Endothelial cell of umbilical vein (primary cell): ENCODE data around the gene MACROD2. TPM values are rescaled to one million over a fixed set of nuclear protein-coding genes. Genes with fewer than 3 reads are reported as not detected.

Experiments
- BruUV-seq: library from RNA; stranded (reverse); fragments of 400-500 nt; replicated peaks from 2 replicates; lab custom pipeline; 2021; lab: Mats Ljungman, UMichigan
- CTCF ChIA-PET: fragments of 300-600, 350-600 bp; sonication (Branson Sonifier 250); formaldehyde crosslinking; loops from one replicate; lab custom pipeline; 2021; ENCODE audit warnings: antibody characterized with exemption, inconsistent platforms; lab: Charles Lee
- POLR2A ChIA-PET: fragments of 300-600, 350-600 bp; sonication (Branson Sonifier 250); formaldehyde crosslinking; loops from one replicate; lab custom pipeline; 2021; ENCODE audit warnings: antibody characterized with exemption, inconsistent platforms; lab: Charles Lee
- DNase-seq: peaks from one replicate; pipeline ENCODE4 v3.0.0-alpha.2; 2011; ENCODE audit warnings: low read depth, low spot score
- FAIRE-seq: peaks from 2 replicates; lab custom pipeline; 2011; peaks lifted over from hg19 to GRCh38; lab: Jason Lieb, UNC
- H2AFZ ChIP-seq: 2 replicates; pipeline ENCODE4 v1.6.0; 2012; ENCODE audit warnings: low read depth, low read length, control low read depth, inconsistent platforms
- H3K27ac ChIP-seq: 2 replicates; pipeline ENCODE4 v1.5.1; 2011; ENCODE audit warnings: low read depth, mild to moderate bottlenecking, control low read depth, low read length, moderate library complexity; ENCODE audit not compliant: insufficient read depth
- H3K27me3 ChIP-seq, 2 experiments: 2 replicates each; pipeline versions ENCODE4 v1.6.0 to v1.6.1; 2011; ENCODE audit warnings: low read length in 2 of 2, mixed read lengths in 1 of 2; ENCODE audit not compliant: control insufficient read depth in 2 of 2, insufficient read depth in 2 of 2
- H3K36me3 ChIP-seq, 2 experiments: 2 replicates in 1 of 2; 3 replicates in 1 of 2; pipeline ENCODE4 v1.5.1; 2011; ENCODE audit warnings: low read length in 2 of 2, mild to moderate bottlenecking in 1 of 2, moderate library complexity in 1 of 2; ENCODE audit not compliant: control insufficient read depth in 2 of 2, insufficient read depth in 2 of 2; ENCODE audit errors: extremely low read depth in 1 of 2
- H3K4me1 ChIP-seq: 3 replicates; pipeline ENCODE4 v1.5.1; 2011; ENCODE audit warnings: mild to moderate bottlenecking, low read length; ENCODE audit not compliant: control insufficient read depth, insufficient read depth; ENCODE audit errors: extremely low read depth
- H3K4me2 ChIP-seq: 2 replicates; pipeline ENCODE4 v1.6.1; 2011; ENCODE audit warnings: low read length, control low read depth, mixed read lengths; ENCODE audit not compliant: insufficient read depth
- H3K4me3 ChIP-seq, 3 experiments: fragments of 200-600 bp in 1 of 3; sonication (generic), shearing (Covaris generic) in 1 of 3; replicated peaks in 1 of 3; 2 replicates each; pipeline ENCODE4 v1.5.1; 2011 to 2016; ENCODE audit warnings: control low read depth in 3 of 3, low read length in 3 of 3, mild to moderate bottlenecking in 2 of 3, inconsistent platforms in 1 of 3, low read depth in 1 of 3, moderate library complexity in 1 of 3; ENCODE audit not compliant: insufficient read depth in 1 of 3
- H3K79me2 ChIP-seq: 2 replicates; pipeline ENCODE4 v1.6.0; 2012; ENCODE audit warnings: low read length, inconsistent platforms; ENCODE audit not compliant: control insufficient read depth, insufficient read depth
- H3K9ac ChIP-seq: replicated peaks from 2 replicates; pipeline ENCODE3; 2011; ENCODE audit warnings: low read length, control low read depth; ENCODE audit not compliant: insufficient read depth; ENCODE audit errors: extremely low read depth
- H3K9me1 ChIP-seq: replicated peaks from 3 replicates; pipeline ENCODE4 v1.6.0; 2011; ENCODE audit warnings: mild to moderate bottlenecking, low read length; ENCODE audit not compliant: control insufficient read depth, insufficient read depth; ENCODE audit errors: extremely low read depth
- H3K9me3 ChIP-seq: replicated peaks from 2 replicates; pipeline ENCODE4 v1.5.1; 2012; ENCODE audit warnings: low read length, inconsistent platforms; ENCODE audit not compliant: control insufficient read depth, insufficient read depth
- H4K20me1 ChIP-seq: replicated peaks from 2 replicates; pipeline ENCODE3; 2011; ENCODE audit warnings: mild to moderate bottlenecking, low read length; ENCODE audit not compliant: control insufficient read depth, insufficient read depth; ENCODE audit errors: extremely low read depth
- EZH2 ChIP-seq: IDR thresholded peaks from 2 replicates; pipeline ENCODE4 v1.6.1; 2012; ENCODE audit warnings: borderline replicate concordance, low read depth, mild to moderate bottlenecking, moderate library complexity, low read length, inconsistent platforms; ENCODE audit not compliant: severe bottlenecking
- FOS ChIP-seq: IDR thresholded peaks from 2 replicates; pipeline ENCODE4 v1.6.1; 2011; ENCODE audit warnings: mild to moderate bottlenecking, low read length, moderate library complexity, borderline replicate concordance; ENCODE audit not compliant: insufficient read depth
- GATA2 ChIP-seq: IDR thresholded peaks from 2 replicates; pipeline ENCODE4 v1.7.0; 2011; ENCODE audit warnings: low read depth, mild to moderate bottlenecking, moderate library complexity, mixed read lengths, low read length; ENCODE audit not compliant: insufficient read length, insufficient read depth
- JUN ChIP-seq: IDR thresholded peaks from 2 replicates; pipeline ENCODE4 v1.6.1; 2011; ENCODE audit warnings: borderline replicate concordance, low read depth; ENCODE audit not compliant: insufficient read length, insufficient read depth
- MYC ChIP-seq: IDR thresholded peaks from one replicate; pipeline ENCODE4 v1.6.1; 2011; ENCODE audit warnings: mild to moderate bottlenecking, low read depth, low read length
- POLR2A ChIP-seq: IDR thresholded peaks from 2 replicates; pipeline ENCODE4 v1.6.1; 2012; ENCODE audit warnings: low read depth, mild to moderate bottlenecking, control low read depth, low read length
- POLR2AphosphoS5 ChIP-seq: IDR thresholded peaks from 2 replicates; pipeline ENCODE4 v1.6.1; 2012; ENCODE audit warnings: low read depth, mild to moderate bottlenecking, control low read depth, low read length, moderate library complexity; ENCODE audit not compliant: insufficient read depth
- dilution Hi-C: fragments of 300-500 bp; cut with MboI; formaldehyde crosslinking; loops from one replicate; pipeline ENCODE4 v1.15.0; 2019; ENCODE audit warnings: low sequenced_read_pairs; ENCODE audit not compliant: extremely low pct_ligation_motif_present
- intact Hi-C: fragments of 100-400 bp; cut with micrococcal nuclease; formaldehyde crosslinking; loops from one replicate; pipeline ENCODE4 v1.10.0; 2022
- polyA plus RNA-seq, 4 experiments: library from polyadenylated mRNA; depleted of rRNA in 3 of 4; stranded (reverse) in 3 of 4; unstranded in 1 of 4; fragments of >200 nt; gene quantifications; 2 replicates each; pipeline versions ENCODE4 v1.2.1 to v1.2.3, GENCODE V29; 2011 to 2012; ENCODE audit warnings: missing spikeins in 1 of 4
- total RNA-seq: library from RNA; stranded (reverse); gene quantifications from 2 replicates; pipeline ENCODE4 v1.2.3, GENCODE V29; 2021
- TF ChIP-seq, protein P1 (sequence below): IDR thresholded peaks from 2 replicates; pipeline ENCODE4 v1.6.1; 2011; ENCODE audit not compliant: insufficient read depth, insufficient read length
- TF ChIP-seq, protein P2 (sequence below), 2 donors: IDR thresholded peaks; 1 replicate in 1 of 2; 2 replicates in 1 of 2; pipeline ENCODE4 v1.5.1; 2011; ENCODE audit warnings: low read length in 2 of 2, mild to moderate bottlenecking in 2 of 2, moderate library complexity in 2 of 2, control low read depth in 1 of 2, inconsistent platforms in 1 of 2, low read depth in 1 of 2; ENCODE audit not compliant: insufficient read depth in 1 of 2; ENCODE audit errors: extremely low read depth in 1 of 2

MACROD2 gene
- total and polyA plus RNA-seq, 2 donors (not counting 3 experiments of a cell fraction or from before 2014, with no cell fraction given): 0.11 to 0.73 TPM

DNA sequence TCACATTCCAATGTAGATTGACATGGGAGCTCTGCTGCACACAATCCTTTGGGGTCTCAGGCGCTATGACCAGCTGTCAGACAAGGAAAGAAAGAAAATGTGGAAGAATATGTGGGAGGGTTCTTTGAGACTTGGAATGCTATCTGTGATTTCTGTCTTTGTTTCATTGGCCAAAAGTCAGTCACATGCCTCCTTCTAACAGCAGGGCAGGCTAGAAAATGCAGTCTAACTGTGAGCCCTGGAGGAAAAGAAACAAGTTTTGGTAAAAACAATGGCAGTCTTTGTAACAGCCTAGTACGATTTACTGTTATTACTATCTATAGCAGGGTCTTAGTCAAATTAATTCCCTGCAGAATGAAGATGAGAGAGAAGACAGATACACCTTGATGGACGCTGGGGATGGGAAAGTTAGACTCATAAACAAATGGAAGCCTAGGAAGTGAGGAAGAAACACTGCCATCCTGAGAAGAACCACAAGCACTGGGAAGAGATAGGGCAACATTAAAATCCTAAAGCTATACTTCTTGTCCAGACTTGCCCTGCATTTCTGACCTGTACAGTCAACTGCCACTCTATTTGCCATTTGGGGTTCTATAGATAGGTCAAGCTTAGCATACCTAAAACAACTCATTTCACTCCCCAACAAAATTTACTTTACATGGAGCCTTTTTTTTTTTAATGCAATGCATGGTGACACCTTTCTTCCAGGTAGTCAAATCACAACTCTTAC, 1744.9 kb downstream of the MACROD2 start:
- Histone ChIP-seq H3K27me3 (no peaks in the 10 kb centered on the region), H3K9me1 (no peaks in the 10 kb centered on the region), H3K9ac (no peak overlapping the region), H3K36me3 (no peaks in the 10 kb centered on the region), H2AFZ (no peak overlapping the region), H3K4me2 (no peak overlapping the region), H3K9me3 (no peaks in the 10 kb centered on the region), H4K20me1 (no peaks in the 10 kb centered on the region), H3K4me3 (no peak overlapping the region), H3K4me1 (no peaks in the 10 kb centered on the region), H3K79me2 (no peaks in the 10 kb centered on the region), H3K27ac (no peak overlapping the region)
- POLR2A ChIA-PET: no interaction called here
- DNase-seq (no peak), FAIRE-seq (no peak)
- dilution Hi-C loops (no loop called here), intact Hi-C loops (no loop called here)
- TF ChIP-seq, protein P1, sequence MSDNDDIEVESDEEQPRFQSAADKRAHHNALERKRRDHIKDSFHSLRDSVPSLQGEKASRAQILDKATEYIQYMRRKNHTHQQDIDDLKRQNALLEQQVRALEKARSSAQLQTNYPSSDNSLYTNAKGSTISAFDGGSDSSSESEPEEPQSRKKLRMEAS: no peak
- TF ChIP-seq EZH2 (no peak), JUN (no peak), GATA2 (no peak), FOS (no peak), POLR2AphosphoS5 (no peak), POLR2A (no peak), MYC (no peak)
- TF ChIP-seq, protein P2, sequence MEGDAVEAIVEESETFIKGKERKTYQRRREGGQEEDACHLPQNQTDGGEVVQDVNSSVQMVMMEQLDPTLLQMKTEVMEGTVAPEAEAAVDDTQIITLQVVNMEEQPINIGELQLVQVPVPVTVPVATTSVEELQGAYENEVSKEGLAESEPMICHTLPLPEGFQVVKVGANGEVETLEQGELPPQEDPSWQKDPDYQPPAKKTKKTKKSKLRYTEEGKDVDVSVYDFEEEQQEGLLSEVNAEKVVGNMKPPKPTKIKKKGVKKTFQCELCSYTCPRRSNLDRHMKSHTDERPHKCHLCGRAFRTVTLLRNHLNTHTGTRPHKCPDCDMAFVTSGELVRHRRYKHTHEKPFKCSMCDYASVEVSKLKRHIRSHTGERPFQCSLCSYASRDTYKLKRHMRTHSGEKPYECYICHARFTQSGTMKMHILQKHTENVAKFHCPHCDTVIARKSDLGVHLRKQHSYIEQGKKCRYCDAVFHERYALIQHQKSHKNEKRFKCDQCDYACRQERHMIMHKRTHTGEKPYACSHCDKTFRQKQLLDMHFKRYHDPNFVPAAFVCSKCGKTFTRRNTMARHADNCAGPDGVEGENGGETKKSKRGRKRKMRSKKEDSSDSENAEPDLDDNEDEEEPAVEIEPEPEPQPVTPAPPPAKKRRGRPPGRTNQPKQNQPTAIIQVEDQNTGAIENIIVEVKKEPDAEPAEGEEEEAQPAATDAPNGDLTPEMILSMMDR (IDR thresholded peaks at IDR 0.05; ENCODE audit: extremely low read depth in 1 of 2, insufficient read depth in 1 of 2, low read depth in 1 of 2, low read length in 2 of 2): no peak
- CTCF ChIA-PET: no interaction called here
- BruUV-seq: no TSS peak
